IMR-90 (cell line): ENCODE results near the gene BIRC5. TPM values are rescaled to one million over a fixed set of nuclear protein-coding genes. Genes with fewer than 3 reads are reported as not detected.

Experiments used
- ATAC-seq: fragments of 200-7000 bp; cut with Tn5 transposase; 2 replicates; pipeline ENCODE4 v1.9.1; 2020; ENCODE audit warnings: low read depth, mild to moderate bottlenecking, moderate library complexity
- BruUV-seq: library from RNA; stranded (reverse); fragments of 400-500 nt; replicated peaks from 2 replicates; lab custom pipeline; 2021; lab: Mats Ljungman, UMichigan
- CTCF ChIA-PET: fragments of 300-600 bp; formaldehyde crosslinking; extraction: SDS; loops from one replicate; lab custom pipeline; 2021; ENCODE audit warnings: antibody characterized with exemption; lab: Yijun Ruan, JAX
- POLR2A ChIA-PET: fragments of 300-600 bp; sonication (Branson Sonifier 250); formaldehyde crosslinking; loops from one replicate; lab custom pipeline; 2022; ENCODE audit warnings: antibody characterized with exemption; ENCODE audit not compliant: unreplicated experiment; lab: Charles Lee
- DNase-seq: peaks from one replicate; pipeline ENCODE4 v3.0.0; 2013
- H2AFZ ChIP-seq: replicated peaks from 2 replicates; pipeline ENCODE3; 2013; ENCODE audit warnings: low read length, mild to moderate bottlenecking; ENCODE audit not compliant: poor library complexity
- H2AK5ac ChIP-seq: 2 replicates; pipeline ENCODE4 v1.6.1; 2013; ENCODE audit warnings: low read depth, low read length, inconsistent platforms
- H2AK9ac ChIP-seq: replicated peaks from 2 replicates; pipeline ENCODE3; 2013; ENCODE audit warnings: mild to moderate bottlenecking, low read depth, low read length, moderate library complexity; ENCODE audit not compliant: poor library complexity
- H2BK120ac ChIP-seq: 2 replicates; pipeline ENCODE4 v1.6.1; 2013; ENCODE audit warnings: low read depth, low read length, inconsistent platforms
- H2BK15ac ChIP-seq: 3 replicates; pipeline ENCODE4 v1.6.1; 2013; ENCODE audit warnings: low read depth, low read length, inconsistent platforms
- H2BK20ac ChIP-seq: 2 replicates; pipeline ENCODE4 v1.6.1; 2013; ENCODE audit warnings: low read depth, mild to moderate bottlenecking, inconsistent platforms, low read length, moderate library complexity
- H2BK5ac ChIP-seq: 2 replicates; pipeline ENCODE4 v1.6.1; 2013; ENCODE audit warnings: mild to moderate bottlenecking, low read depth, low read length, inconsistent platforms; ENCODE audit not compliant: poor library complexity, severe bottlenecking
- H3K14ac ChIP-seq: replicated peaks from 2 replicates; pipeline ENCODE4 v1.6.1; 2013; ENCODE audit warnings: low read depth, low read length, inconsistent platforms
- H3K18ac ChIP-seq: 2 replicates; pipeline ENCODE4 v1.6.1; 2013; ENCODE audit warnings: low read depth, low read length, control low read depth
- H3K23ac ChIP-seq: 2 replicates; pipeline ENCODE4 v1.6.1; 2013; ENCODE audit warnings: low read depth, low read length, inconsistent platforms
- H3K27ac ChIP-seq: 2 replicates; pipeline ENCODE4 v1.5.1; 2013; ENCODE audit warnings: mild to moderate bottlenecking, control low read depth, low read length; ENCODE audit not compliant: insufficient read depth
- H3K27me3 ChIP-seq: 2 replicates; pipeline ENCODE4 v1.6.1; 2013; ENCODE audit warnings: low read length; ENCODE audit not compliant: control insufficient read depth, insufficient read depth
- H3K36me3 ChIP-seq: 2 replicates; pipeline ENCODE4 v1.6.1; 2013; ENCODE audit warnings: low read length, mixed read lengths; ENCODE audit not compliant: control insufficient read depth, insufficient read depth
- H3K4ac ChIP-seq: 2 replicates; pipeline ENCODE4 v1.6.1; 2013; ENCODE audit warnings: low read depth, low read length, inconsistent platforms
- H3K4me1 ChIP-seq: 2 replicates; pipeline ENCODE4 v1.6.1; 2013; ENCODE audit warnings: low read length, mixed read lengths; ENCODE audit not compliant: control insufficient read depth, insufficient read depth
- H3K4me2 ChIP-seq: 2 replicates; pipeline ENCODE4 v1.6.1; 2013; ENCODE audit warnings: low read depth, mild to moderate bottlenecking, control low read depth, low read length, moderate library complexity
- H3K4me3 ChIP-seq: 2 replicates; pipeline ENCODE4 v1.5.1; 2013; ENCODE audit warnings: low read depth, mild to moderate bottlenecking, control low read depth, low read length, moderate library complexity; ENCODE audit not compliant: insufficient read depth
- H3K56ac ChIP-seq: 2 replicates; pipeline ENCODE4 v1.6.1; 2013; ENCODE audit warnings: low read length, inconsistent platforms; ENCODE audit not compliant: insufficient read depth; ENCODE audit errors: extremely low read depth
- H3K79me1 ChIP-seq, 2 experiments: 2 replicates each; pipeline ENCODE4 v1.6.1; 2013; ENCODE audit warnings: low read length in 2 of 2, inconsistent platforms in 1 of 2, low read depth in 1 of 2
- H3K9ac ChIP-seq: 2 replicates; pipeline ENCODE4 v1.6.1; 2013; ENCODE audit warnings: low read depth, low read length, control low read depth
- H3K9me1 ChIP-seq: 2 replicates; pipeline ENCODE4 v1.6.1; 2013; ENCODE audit warnings: low read length, inconsistent platforms; ENCODE audit not compliant: insufficient read depth
- H3K9me3 ChIP-seq: 2 replicates; pipeline ENCODE4 v1.6.1; 2013; ENCODE audit warnings: low read length; ENCODE audit not compliant: control insufficient read depth, insufficient read depth
- H4K20me1 ChIP-seq: 2 replicates; pipeline ENCODE4 v1.6.1; 2013; ENCODE audit warnings: low read length, inconsistent platforms; ENCODE audit not compliant: insufficient read depth
- H4K5ac ChIP-seq: 2 replicates; pipeline ENCODE4 v1.6.1; 2013; ENCODE audit warnings: mild to moderate bottlenecking, low read depth, low read length, control low read depth
- H4K8ac ChIP-seq, 2 experiments: 2 replicates each; pipeline ENCODE4 v1.6.1; 2013; ENCODE audit warnings: low read depth in 2 of 2, low read length in 2 of 2, control low read depth in 1 of 2, inconsistent platforms in 1 of 2
- H4K91ac ChIP-seq: 2 replicates; pipeline ENCODE4 v1.6.1; 2013; ENCODE audit warnings: low read depth, low read length, inconsistent platforms; ENCODE audit not compliant: insufficient read depth
- MXI1 ChIP-seq: IDR thresholded peaks from 2 replicates; pipeline ENCODE4 v1.6.1; 2012; ENCODE audit warnings: low read depth, mild to moderate bottlenecking, low read length, moderate library complexity, borderline replicate concordance
- NFE2L2 ChIP-seq: fragments of 150-350 bp; IDR thresholded peaks from 2 replicates; pipeline ENCODE4 v1.6.1; 2016; ENCODE audit warnings: low read depth, mild to moderate bottlenecking, low read length
- RFX5 ChIP-seq: IDR thresholded peaks from 2 replicates; pipeline ENCODE4 v1.8.0; 2012; ENCODE audit warnings: low read depth, mild to moderate bottlenecking, low read length, moderate library complexity
- WGBS, 2 experiments: methylation state at CpG; one replicate each; pipeline versions ENCODE4 v1.1.5 to v1.1.7; 2013; ENCODE audit warnings: missing lambda C conversion rate in 2 of 2; ENCODE audit not compliant: insufficient read length in 1 of 2; ENCODE audit errors: extremely low coverage in 2 of 2; 5-methylcytosine and 5-hydroxymethylcytosine counted together
- dilution Hi-C: fragments of 300-500 bp; cut with HindIII; formaldehyde crosslinking; loops from one replicate; pipeline ENCODE4 v1.14.3; 2018; ENCODE audit warnings: low sequenced_read_pairs; ENCODE audit not compliant: unreplicated experiment
- in situ Hi-C: fragments of 300-500 bp; cut with MboI; formaldehyde crosslinking; loops from 3 replicates; pipeline ENCODE4 v1.14.3; 2019; ENCODE audit warnings: low sequenced_read_pairs, inconsistent platforms, mixed read lengths
- intact Hi-C: fragments of 100-400 bp; cut with micrococcal nuclease; formaldehyde crosslinking; loops from 2 replicates; pipeline ENCODE4 v1.10.0; 2022
- polyA plus RNA-seq, 3 experiments: library from polyadenylated mRNA; depleted of rRNA; stranded (reverse); fragments of >200 nt; gene quantifications; 2 replicates each; pipeline ENCODE4 v1.2.3, GENCODE V29; 2012; ENCODE audit warnings: low replicate concordance in 1 of 3
- total RNA-seq: library from RNA; depleted of rRNA; stranded (reverse); fragments of >200 nt; gene quantifications from 2 replicates; pipeline ENCODE4 v1.2.3, GENCODE V29; 2012

Gene BIRC5
- total and polyA plus RNA-seq, 2 of the 4 experiments (the other 2 are of a cell fraction), result 16.6 to 52.7 TPM

DNA sequence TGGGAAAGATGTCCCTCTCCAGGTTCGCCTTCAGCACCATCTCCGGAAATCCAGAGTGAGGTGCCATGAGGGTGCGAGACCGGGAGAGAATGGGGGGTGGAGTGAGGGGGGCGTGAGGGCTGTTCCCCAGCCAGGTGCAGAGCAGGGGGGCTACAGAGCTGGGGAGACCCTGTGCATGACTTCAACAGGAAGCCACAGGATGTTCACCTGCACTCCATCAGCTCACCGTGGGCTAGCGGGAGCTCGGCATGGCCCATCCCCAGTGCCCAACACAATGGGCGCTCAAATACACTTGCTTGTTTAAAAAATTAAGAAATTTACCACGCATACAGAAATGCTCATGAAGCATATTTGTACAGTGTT, 45.1 kb downstream of the BIRC5 start:
- no peaks in the 10 kb centered on the region for H3K79me1 ChIP-seq
- H3K14ac ChIP-seq, result no peak overlapping the region
- H3K56ac ChIP-seq, result no peak overlapping the region; the same call in 1 of the 2 replicates
- 0 out of 2 replicates have a peak, but pooled peaks cover 6% of the 10 kb centered on the region for H3K9me1 ChIP-seq
- ChIA-PET CTCF (no interaction called here), POLR2A (no interaction called here)
- BruUV-seq, result no TSS peak
- H3K9me3 ChIP-seq, result no peaks in the 10 kb centered on the region
- intact Hi-C loops, result loop anchor here (10.0 kb wide), 1 partner anchor 446 kb away; no protein-coding TSS in a partner anchor
- H2AK5ac ChIP-seq, result no peak overlapping the region
- H3K36me3 ChIP-seq, result no peaks in the 10 kb centered on the region
- H2BK120ac ChIP-seq, result no peak overlapping the region
- H3K23ac ChIP-seq, result no peak overlapping the region
- WGBS, 2 experiments, result no CpG with 5 or more reads among the region's 10 CpGs
- no peak overlapping the region for H2BK5ac ChIP-seq
- no peak overlapping the region for H3K4me2 ChIP-seq
- DNase-seq, result no peak
- no peak overlapping the region for H3K4ac ChIP-seq
- in situ Hi-C loops, result no loop called here
- H2AFZ ChIP-seq, result no peak overlapping the region
- H4K20me1 ChIP-seq, result no peaks in the 10 kb centered on the region
- no peak overlapping the region for H3K4me3 ChIP-seq
- H3K4me1 ChIP-seq, result no peaks in the 10 kb centered on the region
- H2AK9ac ChIP-seq, result no peak overlapping the region
- H2BK15ac ChIP-seq, result no peak overlapping the region
- dilution Hi-C loops, result no loop called here
- no peak overlapping the region for H4K91ac ChIP-seq
- no peak overlapping the region for H4K8ac ChIP-seq
- no peak overlapping the region for H3K9ac ChIP-seq
- H3K27ac ChIP-seq, result no peak overlapping the region
- H3K27me3 ChIP-seq, result peaks cover 7% of the 10 kb centered on the region; the same call in 1 of the 2 replicates
- no peak overlapping the region for H4K5ac ChIP-seq
- no peak overlapping the region for H3K18ac ChIP-seq
- no peak for ATAC-seq
- H2BK20ac ChIP-seq, result no peak overlapping the region
- no peak for TF ChIP-seq RFX5
- no peak for TF ChIP-seq NFE2L2
- TF ChIP-seq MXI1, result no peak
